DND-41 (cell line): Measurements from ENCODE around the gene PAPLN.

Experiments used
- ATAC-seq: fragments of 200-7000 bp; cut with Tn5 transposase; 3 replicates; pipeline ENCODE4 v1.9.1; 2021; ENCODE audit warnings: low read depth; ENCODE audit not compliant: insufficient read depth
- DNase-seq: peaks from one replicate; pipeline ENCODE4 v3.0.0-alpha.2; 2020
- H2AFZ ChIP-seq: 2 replicates; pipeline ENCODE4 v1.6.0; 2012; ENCODE audit warnings: low read depth, low read length
- H3K27ac ChIP-seq: 2 replicates; pipeline ENCODE4 v1.5.1; 2012; ENCODE audit warnings: low read length, inconsistent platforms
- H3K27me3 ChIP-seq: fragments of 200-600 bp; sonication (generic); 2 replicates; pipeline ENCODE4 v1.6.0; 2012; ENCODE audit warnings: low read length, mild to moderate bottlenecking, inconsistent platforms; ENCODE audit not compliant: insufficient read depth, poor library complexity
- H3K36me3 ChIP-seq: 2 replicates; pipeline ENCODE4 v1.5.1; 2012; ENCODE audit warnings: low read length, inconsistent platforms; ENCODE audit not compliant: insufficient read depth
- H3K4me1 ChIP-seq: 2 replicates; pipeline ENCODE4 v1.5.1; 2012; ENCODE audit warnings: mild to moderate bottlenecking, low read length; ENCODE audit not compliant: insufficient read depth
- H3K4me2 ChIP-seq: 2 replicates; pipeline ENCODE4 v1.6.0; 2012; ENCODE audit warnings: mild to moderate bottlenecking, moderate library complexity, low read length, inconsistent platforms; ENCODE audit not compliant: insufficient read depth
- H3K4me3 ChIP-seq, 2 experiments: fragments of 200-600 bp in 1 of 2; shearing (Covaris generic) in 1 of 2; 2 replicates each; pipeline ENCODE4 v1.5.1; 2012 to 2016; ENCODE audit warnings: inconsistent platforms in 2 of 2, low read length in 2 of 2, mild to moderate bottlenecking in 2 of 2, low read depth in 1 of 2, moderate library complexity in 1 of 2
- H3K79me2 ChIP-seq: 2 replicates; pipeline ENCODE4 v1.6.0; 2012; ENCODE audit warnings: low read length, inconsistent platforms; ENCODE audit not compliant: insufficient read depth
- H3K9ac ChIP-seq: 2 replicates; pipeline ENCODE4 v1.6.0; 2012; ENCODE audit warnings: low read depth, mild to moderate bottlenecking, inconsistent platforms, low read length, moderate library complexity
- H3K9me3 ChIP-seq: 2 replicates; pipeline ENCODE4 v1.5.1; 2012; ENCODE audit warnings: low read length, moderate library complexity, mild to moderate bottlenecking, inconsistent platforms; ENCODE audit not compliant: insufficient read depth, severe bottlenecking
- H4K20me1 ChIP-seq: 2 replicates; pipeline ENCODE4 v1.6.0; 2012; ENCODE audit warnings: low read length; ENCODE audit not compliant: insufficient read depth
- CTCF ChIP-seq: IDR thresholded peaks from 2 replicates; pipeline ENCODE4 v1.5.1; 2012; ENCODE audit warnings: borderline replicate concordance, low read length, moderate library complexity, mild to moderate bottlenecking; ENCODE audit not compliant: poor library complexity, severe bottlenecking; ENCODE audit errors: extremely low read depth
- EZH2 ChIP-seq: IDR thresholded peaks from 3 replicates; pipeline ENCODE4 v1.6.1; 2012; ENCODE audit warnings: borderline replicate concordance, low read depth, mild to moderate bottlenecking, moderate library complexity, low read length, inconsistent platforms; ENCODE audit not compliant: severe bottlenecking

Gene PAPLN

GRCh38 chr14:73264080-73264884 lies 27.0 kb downstream of the PAPLN start:
- Histone ChIP-seq H3K36me3 (no peaks in the 10 kb centered on the region), H3K27ac (no peak overlapping the region), H3K9ac (no peak overlapping the region), H3K27me3 (no peaks in the 10 kb centered on the region), H3K4me1 (no peaks in the 10 kb centered on the region), H4K20me1 (no peaks in the 10 kb centered on the region), H3K4me3 (no peak overlapping the region), H3K4me2 (no peak overlapping the region), H2AFZ (no peak overlapping the region), H3K79me2 (no peaks in the 10 kb centered on the region), H3K9me3 (no peaks in the 10 kb centered on the region)
- TF ChIP-seq EZH2, result no peak
- no peak for TF ChIP-seq CTCF
- ATAC-seq (no peak), DNase-seq (no peak)

GRCh38 chr14:73264885-73265720 lies 27.8 kb downstream of the PAPLN start:
- no peak overlapping the region for H3K4me3 ChIP-seq
- H3K79me2 ChIP-seq, result no peaks in the 10 kb centered on the region
- no peak overlapping the region for H2AFZ ChIP-seq
- no peaks in the 10 kb centered on the region for H3K9me3 ChIP-seq
- H3K4me2 ChIP-seq, result no peak overlapping the region
- H3K4me1 ChIP-seq, result no peaks in the 10 kb centered on the region
- no peak for DNase-seq
- H3K27ac ChIP-seq, result no peak overlapping the region
- no peaks in the 10 kb centered on the region for H3K36me3 ChIP-seq
- TF ChIP-seq EZH2 (no peak), CTCF (no peak)
- no peak overlapping the region for H3K9ac ChIP-seq
- no peaks in the 10 kb centered on the region for H3K27me3 ChIP-seq
- no peak for ATAC-seq
- H4K20me1 ChIP-seq, result no peaks in the 10 kb centered on the region

GRCh38 chr14:73265721-73266046 lies 28.4 kb downstream of the PAPLN start:
- TF ChIP-seq EZH2 (no peak), CTCF (no peak)
- Histone ChIP-seq H2AFZ (no peak overlapping the region), H3K79me2 (no peaks in the 10 kb centered on the region), H3K4me3 (no peak overlapping the region), H3K9ac (no peak overlapping the region), H3K9me3 (no peaks in the 10 kb centered on the region), H3K36me3 (no peaks in the 10 kb centered on the region), H4K20me1 (no peaks in the 10 kb centered on the region), H3K27ac (no peak overlapping the region), H3K4me2 (no peak overlapping the region), H3K27me3 (no peaks in the 10 kb centered on the region), H3K4me1 (no peaks in the 10 kb centered on the region)
- no peak for DNase-seq
- no peak for ATAC-seq
